Measurements from ENCODE around the gene MRPL48.
"Not testable (repeated sequence)": the region's sequence is repeated elsewhere in the genome, so short reads cannot be mapped to it uniquely, and the experiment has no call there.

The MRPL48 gene

GRCh38 chr11:73787643-73788558, at the start of gene MRPL48:
Gene MRPL48 (plus strand): TSS chr11:73787874. CDS start chr11:73787972, 98 bp downstream.
- DNase-seq, result peak; percentile 84

- no peak for DNase-seq
These were observed 44.6 kb upstream of the MRPL48 start for GRCh38 chr11:73743045-73743444.

GRCh38 chr11:73746701-73747100, 41.0 kb upstream of the MRPL48 start:
- DNase-seq, result no peak

- no peak for DNase-seq
These were observed 39.9 kb upstream of the MRPL48 start for GRCh38 chr11:73747762-73748161.

GRCh38 chr11:73748300-73748699, 39.4 kb upstream of the MRPL48 start:
- DNase-seq, result no peak

- no peak for DNase-seq
These were observed 38.6 kb upstream of the MRPL48 start for GRCh38 chr11:73749118-73749517.

- no peak for DNase-seq
These were observed 37.4 kb upstream of the MRPL48 start for GRCh38 chr11:73750228-73750627.

- DNase-seq, result not testable (repeated sequence)
These were observed 36.8 kb upstream of the MRPL48 start for GRCh38 chr11:73750862-73751261.

- DNase-seq, result no peak
These were observed 35.3 kb upstream of the MRPL48 start for GRCh38 chr11:73752216-73752867.

GRCh38 chr11:73752903-73753302, 34.8 kb upstream of the MRPL48 start:
- no peak for DNase-seq

GRCh38 chr11:73753938-73754337, 33.7 kb upstream of the MRPL48 start:
- no peak for DNase-seq

GRCh38 chr11:73755670-73756069, 32.0 kb upstream of the MRPL48 start:
- DNase-seq, result no peak

GRCh38 chr11:73757598-73757997, 30.1 kb upstream of the MRPL48 start:
- DNase-seq, result no peak

GRCh38 chr11:73758451-73758850, 29.2 kb upstream of the MRPL48 start:
- DNase-seq, result no peak

- no peak for DNase-seq
These were observed 28.0 kb upstream of the MRPL48 start for GRCh38 chr11:73759610-73760134.

- no peak for DNase-seq
These were observed 27.5 kb upstream of the MRPL48 start for GRCh38 chr11:73760135-73760678.

GRCh38 chr11:73760679-73761402, 26.8 kb upstream of the MRPL48 start, which contains the start of gene RAB6A:
Gene RAB6A (minus strand): TSS chr11:73761074. CDS start chr11:73760635, 439 bp downstream.
- DNase-seq, result peak; percentile 100

GRCh38 chr11:73761403-73761945, 26.2 kb upstream of the MRPL48 start:
- DNase-seq, result no peak

GRCh38 chr11:73762732-73763131, 24.9 kb upstream of the MRPL48 start:
- no peak for DNase-seq

GRCh38 chr11:73766763-73767162, 20.9 kb upstream of the MRPL48 start:
- no peak for DNase-seq

- DNase-seq, result not testable (repeated sequence)
These were observed 16.9 kb upstream of the MRPL48 start for GRCh38 chr11:73770811-73771210.

Measured in CD4-positive, alpha-beta T cell treated with Interleukin-15 for 1 hour (primary cell).